Caco-2 (cell line): ENCODE measurements around the gene ATG16L1. TPM values are rescaled to one million over a fixed set of nuclear protein-coding genes. Genes with fewer than 3 reads are reported as not detected.

ENCODE experiments used
- BruUV-seq: library from RNA; stranded (reverse); fragments of 400-500 nt; replicated peaks from 2 replicates; lab custom pipeline; 2021; lab: Mats Ljungman, UMichigan
- CTCF ChIA-PET: fragments of 300-600 bp; sonication (Branson Sonifier 250); formaldehyde crosslinking; loops from one replicate; lab custom pipeline; 2022; ENCODE audit warnings: antibody characterized with exemption; lab: Charles Lee
- POLR2A ChIA-PET: fragments of 300-600 bp; sonication (Branson Sonifier 250); formaldehyde crosslinking; loops from one replicate; lab custom pipeline; 2022; ENCODE audit warnings: antibody characterized with exemption; lab: Charles Lee
- DNase-seq, 2 experiments: peaks; one replicate each; pipeline versions ENCODE4 v3.0.0 to v3.0.0-alpha.2; 2020 to 2022
- H3K27me3 ChIP-seq: replicated peaks from 2 replicates; pipeline ENCODE4 v1.6.0; 2011; ENCODE audit warnings: low read length; ENCODE audit not compliant: control insufficient read depth, insufficient read depth
- H3K36me3 ChIP-seq: 2 replicates; pipeline ENCODE4 v1.5.1; 2011; ENCODE audit warnings: low read length; ENCODE audit not compliant: control insufficient read depth, insufficient read depth
- H3K4me1 ChIP-seq: fragments of 250-450 bp; sonication (Bioruptor Pico); 2 replicates; pipeline ENCODE4 v1.5.1; 2020; ENCODE audit warnings: mild to moderate bottlenecking
- H3K4me3 ChIP-seq: 2 replicates; pipeline ENCODE4 v1.5.1; 2011; ENCODE audit warnings: low read depth, mild to moderate bottlenecking, control low read depth, low read length
- H3K9me3 ChIP-seq: fragments of 250-450 bp; sonication (Bioruptor Pico); 2 replicates; pipeline ENCODE4 v1.5.1; 2020; ENCODE audit warnings: mild to moderate bottlenecking, moderate library complexity
- H3K27ac Mint-ChIP-seq: one replicate; pipeline ENCODE4 v1.8.0; 2022; ENCODE audit warnings: mixed read lengths; ENCODE audit not compliant: unreplicated experiment
- H3K27me3 Mint-ChIP-seq: one replicate; pipeline ENCODE4 v1.8.0; 2022; ENCODE audit warnings: mixed read lengths; ENCODE audit not compliant: insufficient read depth, unreplicated experiment
- H3K36me3 Mint-ChIP-seq: one replicate; pipeline ENCODE4 v1.8.0; 2022; ENCODE audit warnings: mild to moderate bottlenecking, mixed read lengths; ENCODE audit not compliant: insufficient read depth, unreplicated experiment
- H3K4me1 Mint-ChIP-seq: one replicate; pipeline ENCODE4 v1.8.0; 2022; ENCODE audit warnings: low read depth, mixed read lengths; ENCODE audit not compliant: unreplicated experiment
- H3K4me3 Mint-ChIP-seq: one replicate; pipeline ENCODE4 v1.8.0; 2022; ENCODE audit warnings: mild to moderate bottlenecking, moderate library complexity, mixed read lengths; ENCODE audit not compliant: unreplicated experiment
- H3K9me3 Mint-ChIP-seq: one replicate; pipeline ENCODE4 v1.8.0; 2022; ENCODE audit warnings: mixed read lengths; ENCODE audit not compliant: unreplicated experiment
- CTCF ChIP-seq, 2 experiments: fragments of 200-600 bp in 1 of 2; IDR thresholded peaks; 1 replicate in 1 of 2; 2 replicates in 1 of 2; pipeline versions ENCODE4 v1.5.1 to v1.8.0; 2011 to 2022; ENCODE audit warnings: antibody characterized with exemption in 1 of 2, control low read depth in 1 of 2, inconsistent platforms in 1 of 2, low read depth in 1 of 2, low read length in 1 of 2, mild to moderate bottlenecking in 1 of 2, moderate library complexity in 1 of 2; ENCODE audit not compliant: insufficient read depth in 1 of 2, severe bottlenecking in 1 of 2, unreplicated experiment in 1 of 2
- intact Hi-C: fragments of 100-400 bp; cut with micrococcal nuclease; formaldehyde crosslinking; loops from one replicate; pipeline ENCODE4 v1.10.0; 2022; ENCODE audit not compliant: unreplicated experiment
- total RNA-seq: library from RNA; stranded (reverse); gene quantifications from 2 replicates; pipeline ENCODE4 v1.2.3, GENCODE V29; 2022

The ATG16L1 gene
- total RNA-seq, 1 experiment from 2014 or later, result 20.1 TPM

DNA sequence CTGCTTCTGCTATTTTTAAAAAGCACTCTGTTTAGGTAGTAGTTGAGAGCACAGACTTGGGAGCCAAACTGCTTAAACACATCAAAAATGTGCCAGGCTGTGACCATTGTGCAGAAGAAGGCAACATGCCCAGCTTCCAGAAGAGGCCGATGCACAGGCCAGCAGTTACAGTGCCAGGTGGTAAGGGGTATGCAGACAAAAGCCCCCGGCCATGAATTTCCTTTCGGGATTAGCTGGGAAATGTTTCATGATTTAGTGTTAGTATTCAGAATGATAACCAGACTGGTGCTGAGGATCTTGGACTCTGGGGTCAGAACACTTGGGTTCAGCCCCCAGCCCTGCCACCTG is 40.0 kb upstream of the ATG16L1 start:
- DNase-seq, result no peak
- intact Hi-C loops, result no loop called here
- no peak for TF ChIP-seq CTCF (IDR thresholded peaks at IDR 0.05; ENCODE audit: insufficient read depth in 1 of 2, low read depth in 1 of 2, low read length in 1 of 2, severe bottlenecking in 1 of 2, unreplicated experiment in 1 of 2)
- Histone ChIP-seq H3K36me3 (no peaks in the 10 kb centered on the region), H3K4me3 (no peak overlapping the region), H3K4me1 (no peaks in the 10 kb centered on the region), H3K9me3 (no peaks in the 10 kb centered on the region), H3K27me3 (no peaks in the 10 kb centered on the region)
- H3K36me3 Mint-ChIP-seq, result no peaks in the 10 kb centered on the region
- ChIA-PET CTCF (no interaction called here), POLR2A (no interaction called here)
- no peak overlapping the region for H3K4me3 Mint-ChIP-seq
- no peaks in the 10 kb centered on the region for H3K27me3 Mint-ChIP-seq
- H3K4me1 Mint-ChIP-seq, result no peaks in the 10 kb centered on the region
- H3K27ac Mint-ChIP-seq, result no peak overlapping the region
- no peaks in the 10 kb centered on the region for H3K9me3 Mint-ChIP-seq
- no TSS peak for BruUV-seq

DNA sequence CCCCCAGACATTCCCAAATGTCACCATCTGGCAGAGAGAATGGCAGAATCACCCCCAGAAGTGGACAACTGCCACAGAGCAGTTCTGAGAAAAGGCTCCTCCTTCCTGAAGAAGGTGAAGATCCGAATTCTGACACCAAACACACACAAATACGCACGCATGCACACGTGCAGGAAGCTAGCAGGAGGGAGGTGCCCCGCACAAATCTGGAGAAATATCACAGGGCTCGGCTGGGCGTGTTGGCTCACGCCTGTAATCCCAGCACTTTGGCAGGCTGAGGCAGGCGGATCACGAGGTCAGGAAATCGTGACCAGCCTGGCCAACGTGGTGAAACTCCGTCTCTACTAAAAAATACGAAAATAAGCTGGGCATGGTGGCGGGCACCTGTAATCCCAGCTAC is 38.5 kb upstream of the ATG16L1 start:
- H3K36me3 Mint-ChIP-seq, result no peaks in the 10 kb centered on the region
- no peaks in the 10 kb centered on the region for H3K27me3 Mint-ChIP-seq
- Histone ChIP-seq H3K4me1 (no peaks in the 10 kb centered on the region), H3K4me3 (no peak overlapping the region), H3K9me3 (no peaks in the 10 kb centered on the region), H3K27me3 (no peaks in the 10 kb centered on the region), H3K36me3 (no peaks in the 10 kb centered on the region)
- intact Hi-C loops, result no loop called here
- H3K27ac Mint-ChIP-seq, result no peak overlapping the region
- no peak for DNase-seq
- BruUV-seq, result no TSS peak
- POLR2A ChIA-PET, result no interaction called here
- no peak for TF ChIP-seq CTCF (IDR thresholded peaks at IDR 0.05; ENCODE audit: insufficient read depth in 1 of 2, low read depth in 1 of 2, low read length in 1 of 2, severe bottlenecking in 1 of 2, unreplicated experiment in 1 of 2)
- CTCF ChIA-PET, result no interaction called here
- no peaks in the 10 kb centered on the region for H3K4me1 Mint-ChIP-seq
- no peaks in the 10 kb centered on the region for H3K9me3 Mint-ChIP-seq
- no peak overlapping the region for H3K4me3 Mint-ChIP-seq

- Mint-ChIP-seq H3K27ac (no peak overlapping the region), H3K27me3 (no peaks in the 10 kb centered on the region), H3K36me3 (no peaks in the 10 kb centered on the region), H3K9me3 (no peaks in the 10 kb centered on the region), H3K4me1 (no peaks in the 10 kb centered on the region), H3K4me3 (no peak overlapping the region)
- CTCF ChIA-PET, result no interaction called here
- no peak for DNase-seq
- no peak for TF ChIP-seq CTCF (IDR thresholded peaks at IDR 0.05; ENCODE audit: insufficient read depth in 1 of 2, low read depth in 1 of 2, low read length in 1 of 2, severe bottlenecking in 1 of 2, unreplicated experiment in 1 of 2)
- POLR2A ChIA-PET, result no interaction called here
- H3K4me1 ChIP-seq, result no peaks in the 10 kb centered on the region
- intact Hi-C loops, result no loop called here
- H3K36me3 ChIP-seq, result no peaks in the 10 kb centered on the region
- no peak overlapping the region for H3K4me3 ChIP-seq
- BruUV-seq, result no TSS peak
- H3K27me3 ChIP-seq, result no peaks in the 10 kb centered on the region
- H3K9me3 ChIP-seq, result no peaks in the 10 kb centered on the region
Observed at GRCh38 chr2:233213975-233214374, 37.5 kb upstream of the ATG16L1 start.
